ENCODE results near the gene FAM174B.

Gene FAM174B

GRCh38 chr15:92634060-92634459, 21.5 kb downstream of the FAM174B start:
- no peak overlapping the region for H2AFZ ChIP-seq (ENCODE audit: low read length)
- no peaks in the 10 kb centered on the region for H3K36me3 ChIP-seq (ENCODE audit: insufficient read depth, low read length)
- no peak overlapping the region for H3K4me2 ChIP-seq (ENCODE audit: low read depth, low read length, poor library complexity, severe bottlenecking)
- H3K4me3 ChIP-seq (ENCODE audit: low read length, poor library complexity, severe bottlenecking): no peak overlapping the region
- H3K27me3 ChIP-seq (ENCODE audit: insufficient read depth, low read length, poor library complexity, severe bottlenecking): no peaks in the 10 kb centered on the region
- H3K9me3 ChIP-seq (ENCODE audit: insufficient read depth, low read depth, low read length): no peaks in the 10 kb centered on the region
- no peaks in the 10 kb centered on the region for H3K9me2 ChIP-seq (replicated peaks; ENCODE audit: low read depth, low read length)
- no peaks in the 10 kb centered on the region for H4K20me1 ChIP-seq (ENCODE audit: insufficient read depth, low read length, poor library complexity, severe bottlenecking)
- no peaks in the 10 kb centered on the region for H3K4me1 ChIP-seq (ENCODE audit: insufficient read depth, low read length, poor library complexity, severe bottlenecking)
- H3F3A ChIP-seq (ENCODE audit: low read depth): no peaks in the 10 kb centered on the region
- H3K9ac ChIP-seq (ENCODE audit: low read depth, low read length, poor library complexity, severe bottlenecking): no peak overlapping the region
- no peak for TF ChIP-seq EZH2phosphoT487 (IDR thresholded peaks at IDR 0.05; ENCODE audit: borderline replicate concordance)
- TF ChIP-seq, protein P1, sequence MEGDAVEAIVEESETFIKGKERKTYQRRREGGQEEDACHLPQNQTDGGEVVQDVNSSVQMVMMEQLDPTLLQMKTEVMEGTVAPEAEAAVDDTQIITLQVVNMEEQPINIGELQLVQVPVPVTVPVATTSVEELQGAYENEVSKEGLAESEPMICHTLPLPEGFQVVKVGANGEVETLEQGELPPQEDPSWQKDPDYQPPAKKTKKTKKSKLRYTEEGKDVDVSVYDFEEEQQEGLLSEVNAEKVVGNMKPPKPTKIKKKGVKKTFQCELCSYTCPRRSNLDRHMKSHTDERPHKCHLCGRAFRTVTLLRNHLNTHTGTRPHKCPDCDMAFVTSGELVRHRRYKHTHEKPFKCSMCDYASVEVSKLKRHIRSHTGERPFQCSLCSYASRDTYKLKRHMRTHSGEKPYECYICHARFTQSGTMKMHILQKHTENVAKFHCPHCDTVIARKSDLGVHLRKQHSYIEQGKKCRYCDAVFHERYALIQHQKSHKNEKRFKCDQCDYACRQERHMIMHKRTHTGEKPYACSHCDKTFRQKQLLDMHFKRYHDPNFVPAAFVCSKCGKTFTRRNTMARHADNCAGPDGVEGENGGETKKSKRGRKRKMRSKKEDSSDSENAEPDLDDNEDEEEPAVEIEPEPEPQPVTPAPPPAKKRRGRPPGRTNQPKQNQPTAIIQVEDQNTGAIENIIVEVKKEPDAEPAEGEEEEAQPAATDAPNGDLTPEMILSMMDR (conservative IDR thresholded peaks at IDR 0.05; ENCODE audit: low read length): no peak
- H3K79me2 ChIP-seq (ENCODE audit: insufficient read depth, low read length): no peaks in the 10 kb centered on the region

- H3K9ac ChIP-seq (ENCODE audit: low read depth, low read length, poor library complexity, severe bottlenecking): no peak overlapping the region
- TF ChIP-seq EZH2phosphoT487 (IDR thresholded peaks at IDR 0.05; ENCODE audit: borderline replicate concordance): no peak
- TF ChIP-seq, protein P1 (conservative IDR thresholded peaks at IDR 0.05; ENCODE audit: low read length): no peak
- no peaks in the 10 kb centered on the region for H3K4me1 ChIP-seq (ENCODE audit: insufficient read depth, low read length, poor library complexity, severe bottlenecking)
- H3K27me3 ChIP-seq (ENCODE audit: insufficient read depth, low read length, poor library complexity, severe bottlenecking): no peaks in the 10 kb centered on the region
- H4K20me1 ChIP-seq (ENCODE audit: insufficient read depth, low read length, poor library complexity, severe bottlenecking): no peaks in the 10 kb centered on the region
- no peak overlapping the region for H2AFZ ChIP-seq (ENCODE audit: low read length)
- no peaks in the 10 kb centered on the region for H3K9me2 ChIP-seq (replicated peaks; ENCODE audit: low read depth, low read length)
- H3K36me3 ChIP-seq (ENCODE audit: insufficient read depth, low read length): no peaks in the 10 kb centered on the region
- H3K9me3 ChIP-seq (ENCODE audit: insufficient read depth, low read depth, low read length): no peaks in the 10 kb centered on the region
- no peak overlapping the region for H3K4me3 ChIP-seq (ENCODE audit: low read length, poor library complexity, severe bottlenecking)
- H3K4me2 ChIP-seq (ENCODE audit: low read depth, low read length, poor library complexity, severe bottlenecking): no peak overlapping the region
- no peaks in the 10 kb centered on the region for H3K79me2 ChIP-seq (ENCODE audit: insufficient read depth, low read length)
- no peaks in the 10 kb centered on the region for H3F3A ChIP-seq (ENCODE audit: low read depth)
Observed at GRCh38 chr15:92633418-92633817, 22.2 kb downstream of the FAM174B start.

GRCh38 chr15:92633001-92633400, 22.6 kb downstream of the FAM174B start:
- Histone ChIP-seq H3K9me2 (replicated peaks; ENCODE audit: low read depth, low read length) (no peaks in the 10 kb centered on the region), H3F3A (ENCODE audit: low read depth) (no peaks in the 10 kb centered on the region), H2AFZ (ENCODE audit: low read length) (no peak overlapping the region), H3K79me2 (ENCODE audit: insufficient read depth, low read length) (no peaks in the 10 kb centered on the region), H3K9me3 (ENCODE audit: insufficient read depth, low read depth, low read length) (no peaks in the 10 kb centered on the region), H3K4me2 (ENCODE audit: low read depth, low read length, poor library complexity, severe bottlenecking) (no peak overlapping the region), H3K4me1 (ENCODE audit: insufficient read depth, low read length, poor library complexity, severe bottlenecking) (no peaks in the 10 kb centered on the region), H4K20me1 (ENCODE audit: insufficient read depth, low read length, poor library complexity, severe bottlenecking) (no peaks in the 10 kb centered on the region), H3K4me3 (ENCODE audit: low read length, poor library complexity, severe bottlenecking) (no peak overlapping the region), H3K9ac (ENCODE audit: low read depth, low read length, poor library complexity, severe bottlenecking) (no peak overlapping the region), H3K27me3 (ENCODE audit: insufficient read depth, low read length, poor library complexity, severe bottlenecking) (no peaks in the 10 kb centered on the region), H3K36me3 (ENCODE audit: insufficient read depth, low read length) (no peaks in the 10 kb centered on the region)
- TF ChIP-seq EZH2phosphoT487 (IDR thresholded peaks at IDR 0.05; ENCODE audit: borderline replicate concordance): no peak
- TF ChIP-seq, protein P1 (conservative IDR thresholded peaks at IDR 0.05; ENCODE audit: low read length): no peak
